ENCODE measurements around the gene RFX8.
"Not testable (repeated sequence)": the region's sequence is repeated elsewhere in the genome, so short reads cannot be mapped to it uniquely, and the experiment has no call there.

The RFX8 gene

GRCh38 chr2:101442667-101443061 lies 32.2 kb downstream of the RFX8 start:
- TF ChIP-seq CTCF (IDR thresholded peaks at IDR 0.05; ENCODE audit: low read length, missing control alignments): peak; percentile 22
- H3K4me3 ChIP-seq (replicated peaks; ENCODE audit: low read depth, low read length): no peak overlapping the region
- peak; percentile 50 for DNase-seq (ENCODE audit: low read depth)

GRCh38 chr2:101442042-101442666 lies 32.8 kb downstream of the RFX8 start:
- no peak overlapping the region for H3K4me3 ChIP-seq (replicated peaks; ENCODE audit: low read depth, low read length)
- DNase-seq (ENCODE audit: low read depth): peak; percentile 91
- no peak for TF ChIP-seq CTCF (IDR thresholded peaks at IDR 0.05; ENCODE audit: low read length, missing control alignments)

- TF ChIP-seq CTCF (IDR thresholded peaks at IDR 0.05; ENCODE audit: low read length, missing control alignments): no peak
- peak; percentile 88 for DNase-seq (ENCODE audit: low read depth)
- no peak overlapping the region for H3K4me3 ChIP-seq (replicated peaks; ENCODE audit: low read depth, low read length)
Measured at GRCh38 chr2:101440127-101440738, 34.7 kb downstream of the RFX8 start.

- TF ChIP-seq CTCF (IDR thresholded peaks at IDR 0.05; ENCODE audit: low read length, missing control alignments): no peak
- H3K4me3 ChIP-seq (replicated peaks; ENCODE audit: low read depth, low read length): no peak overlapping the region
- DNase-seq (ENCODE audit: low read depth): no peak
Measured at GRCh38 chr2:101439716-101440115, 35.2 kb downstream of the RFX8 start.

GRCh38 chr2:101438555-101438954 lies 36.4 kb downstream of the RFX8 start:
- H3K4me3 ChIP-seq (replicated peaks; ENCODE audit: low read depth, low read length); DNase-seq (ENCODE audit: low read depth): not testable (repeated sequence)

- no peak overlapping the region for H3K4me3 ChIP-seq (replicated peaks; ENCODE audit: low read depth, low read length)
- no peak for TF ChIP-seq CTCF (IDR thresholded peaks at IDR 0.05; ENCODE audit: low read length, missing control alignments)
- peak; percentile 62 for DNase-seq (ENCODE audit: low read depth)
Measured at GRCh38 chr2:101435001-101435862, 39.7 kb downstream of the RFX8 start.

GRCh38 chr2:101433465-101433864 lies 41.4 kb downstream of the RFX8 start:
- no peak for DNase-seq (ENCODE audit: low read depth)
- no peak for TF ChIP-seq CTCF (IDR thresholded peaks at IDR 0.05; ENCODE audit: low read length, missing control alignments)
- H3K4me3 ChIP-seq (replicated peaks; ENCODE audit: low read depth, low read length): no peak overlapping the region

Measured in fibroblast of pulmonary artery (primary cell).